GM23338 (cell line): ENCODE results near the gene GNPTAB. TPM values are rescaled to one million over a fixed set of nuclear protein-coding genes. Genes with fewer than 3 reads are reported as not detected.

Experiments used
- ATAC-seq: fragments of 200-7000 bp; cut with Tn5 transposase; 3 replicates; pipeline ENCODE4 v1.9.1; 2020
- DNase-seq: peaks from one replicate; pipeline ENCODE4 v3.0.0-alpha.2; 2015; ENCODE audit warnings: low spot score
- H2AFZ ChIP-seq: fragments of 200-600 bp; sonication (generic); 2 replicates; pipeline ENCODE4 v1.8.0; 2016; ENCODE audit warnings: antibody characterized with exemption, mild to moderate bottlenecking, moderate library complexity
- H3F3A ChIP-seq: fragments of 200-600 bp; sonication (generic); replicated peaks from 2 replicates; pipeline ENCODE4 v1.8.0; 2017; ENCODE audit warnings: antibody characterized with exemption, mixed run types, low read depth
- H3K27ac ChIP-seq: fragments of 200-600 bp; sonication (generic); 2 replicates; pipeline ENCODE4 v1.6.1; 2016; ENCODE audit warnings: low read depth
- H3K27me3 ChIP-seq: fragments of 200-600 bp; sonication (generic); 2 replicates; pipeline ENCODE4 v1.8.0; 2016; ENCODE audit warnings: mild to moderate bottlenecking, mixed run types, moderate library complexity; ENCODE audit not compliant: insufficient read depth
- H3K36me3 ChIP-seq: fragments of 200-600 bp; sonication (generic); 2 replicates; pipeline ENCODE4 v1.8.0; 2016; ENCODE audit warnings: mild to moderate bottlenecking; ENCODE audit not compliant: insufficient read depth
- H3K4me1 ChIP-seq: fragments of 200-600 bp; sonication (generic); 2 replicates; pipeline ENCODE4 v1.8.0; 2016; ENCODE audit warnings: mild to moderate bottlenecking, moderate library complexity; ENCODE audit not compliant: insufficient read depth
- H3K4me2 ChIP-seq: fragments of 200-600 bp; sonication (generic); 2 replicates; pipeline ENCODE4 v1.7.1; 2017; ENCODE audit warnings: mixed run types
- H3K4me3 ChIP-seq: fragments of 200-600 bp; sonication (generic); 2 replicates; pipeline ENCODE4 v1.6.1; 2016; ENCODE audit warnings: mixed run types
- H3K79me2 ChIP-seq: fragments of 200-600 bp; sonication (generic); replicated peaks from 2 replicates; pipeline ENCODE4 v1.8.0; 2017; ENCODE audit warnings: mild to moderate bottlenecking; ENCODE audit not compliant: insufficient read depth
- H3K9me2 ChIP-seq: fragments of 200-600 bp; sonication (generic); 2 replicates; pipeline ENCODE4 v1.8.0; 2017; ENCODE audit not compliant: insufficient read depth
- H4K20me1 ChIP-seq: fragments of 200-600 bp; sonication (generic); replicated peaks from 2 replicates; pipeline ENCODE4 v1.8.0; 2017; ENCODE audit warnings: mild to moderate bottlenecking; ENCODE audit not compliant: insufficient read depth
- H3K27ac Mint-ChIP-seq: 2 replicates; pipeline ENCODE4 v1.8.0; 2020; ENCODE audit warnings: inconsistent platforms, mild to moderate bottlenecking, moderate library complexity, mixed read lengths
- H3K27me3 Mint-ChIP-seq: 3 replicates; pipeline ENCODE4 v1.8.0; 2022; ENCODE audit warnings: low read depth, mild to moderate bottlenecking, moderate library complexity, mixed read lengths, inconsistent platforms; ENCODE audit not compliant: insufficient read depth, poor library complexity
- H3K36me3 Mint-ChIP-seq: 3 replicates; pipeline ENCODE4 v1.8.0; 2021; ENCODE audit warnings: low read depth, mild to moderate bottlenecking, inconsistent platforms, moderate library complexity, mixed read lengths
- H3K4me1 Mint-ChIP-seq: 3 replicates; pipeline ENCODE4 v1.8.0; 2020; ENCODE audit warnings: mild to moderate bottlenecking, inconsistent platforms, mixed read lengths
- H3K4me3 Mint-ChIP-seq: 3 replicates; pipeline ENCODE4 v1.8.0; 2021; ENCODE audit warnings: moderate library complexity, mild to moderate bottlenecking, inconsistent platforms, mixed read lengths
- H3K9me3 Mint-ChIP-seq: 3 replicates; pipeline ENCODE4 v1.8.0; 2020; ENCODE audit warnings: moderate library complexity, mild to moderate bottlenecking, inconsistent platforms, mixed read lengths
- CREB1 ChIP-seq: fragments of 250-450 bp; sonication (Bioruptor Pico); IDR thresholded peaks from 2 replicates; pipeline ENCODE4 v1.5.0; 2020; ENCODE audit warnings: low read depth, mild to moderate bottlenecking, moderate library complexity
- CTCF ChIP-seq, 2 experiments: fragments of 200-600 bp in 1 of 2; sonication (generic) in 1 of 2; conservative IDR thresholded peaks; 2 replicates each; pipeline versions ENCODE4 v1.5.1 to v1.6.1; 2016 to 2017; ENCODE audit warnings: antibody characterized with exemption in 2 of 2, low read depth in 2 of 2, mild to moderate bottlenecking in 2 of 2, moderate library complexity in 1 of 2
- EZH2 ChIP-seq: fragments of 200-600 bp; sonication (generic); IDR thresholded peaks from one replicate; pipeline ENCODE4 v1.8.0; 2017; ENCODE audit warnings: antibody characterized with exemption, mild to moderate bottlenecking, low read depth; ENCODE audit not compliant: unreplicated experiment
- EZH2phosphoT487 ChIP-seq: fragments of 200-600 bp; sonication (generic); IDR thresholded peaks from one replicate; pipeline ENCODE4 v1.8.1; 2018; ENCODE audit warnings: antibody characterized with exemption; ENCODE audit not compliant: unreplicated experiment
- NANOG ChIP-seq: IDR thresholded peaks from 2 replicates; pipeline ENCODE4 v1.6.1; 2016; ENCODE audit warnings: antibody characterized with exemption, borderline replicate concordance
- ZNF114 ChIP-seq: fragments of 250-450 bp; sonication (Bioruptor Pico); IDR thresholded peaks from 2 replicates; pipeline ENCODE4 v1.5.0; 2020; ENCODE audit warnings: mild to moderate bottlenecking, moderate library complexity
- ZNF331 ChIP-seq: fragments of 250-450 bp; sonication (Bioruptor Pico); IDR thresholded peaks from 2 replicates; pipeline ENCODE4 v1.5.0; 2020; ENCODE audit warnings: low read depth, mild to moderate bottlenecking, moderate library complexity
- polyA plus RNA-seq: library from polyadenylated mRNA; unstranded; fragments of >200 nt; fragmentation: Nextera tagmentation; extraction: Ambion mirVana; gene quantifications from 2 replicates; pipeline ENCODE4 v1.2.1, GENCODE V29; 2016
- total RNA-seq: library from RNA; depleted of rRNA; stranded (reverse); fragments of >200 nt; shearing (Covaris generic); gene quantifications from 2 replicates; pipeline ENCODE4 v1.2.3, GENCODE V29; 2014
- TF ChIP-seq, protein P1 (sequence below): IDR thresholded peaks from 2 replicates; pipeline ENCODE4 v1.6.1; 2016; ENCODE audit warnings: antibody characterized with exemption
- TF ChIP-seq, protein P2 (sequence below): IDR thresholded peaks from one replicate; pipeline ENCODE4 v1.6.1; 2018; ENCODE audit warnings: antibody characterized with exemption; ENCODE audit not compliant: unreplicated experiment

The GNPTAB gene
- total and polyA plus RNA-seq, 2 experiments from 2014 or later: 23.6 to 58.3 TPM

DNA sequence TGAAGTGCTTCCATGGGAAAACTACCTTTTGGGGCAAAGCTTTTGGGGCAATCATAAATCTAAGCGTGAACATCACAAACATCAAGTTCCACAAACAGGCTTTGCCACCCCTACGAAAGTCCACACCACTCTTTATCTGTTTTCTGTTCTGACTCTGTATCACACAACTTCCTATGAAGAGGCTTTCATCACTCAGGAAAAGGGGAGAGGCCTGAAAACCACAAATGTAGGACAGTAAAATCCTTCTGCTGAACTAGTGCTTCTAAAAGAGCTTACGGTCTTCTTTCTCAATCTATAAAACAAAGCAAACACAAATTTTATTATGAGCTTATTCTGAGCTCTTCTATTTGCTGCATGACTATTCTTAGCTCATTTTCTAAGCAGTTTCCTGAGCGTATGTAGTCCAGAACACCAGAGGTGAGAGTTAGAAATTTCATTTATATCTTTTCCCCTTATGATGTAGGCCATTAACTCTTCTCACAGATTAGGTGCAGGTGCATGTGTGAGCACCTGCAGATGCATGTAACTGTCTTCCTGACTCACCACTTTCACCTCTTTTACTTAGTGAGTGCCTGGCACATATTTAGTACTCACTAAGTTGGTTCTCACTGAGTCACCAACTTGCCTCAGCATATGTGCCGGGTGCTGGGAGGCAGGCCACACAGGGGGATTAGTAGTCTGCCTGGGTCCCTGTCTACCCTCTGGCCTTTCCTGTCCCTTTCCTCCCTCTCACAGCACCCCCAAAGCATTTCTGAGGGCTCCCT, 58.6 kb downstream of the GNPTAB start (continued):
- no peak for TF ChIP-seq CREB1
- TF ChIP-seq ZNF331 (CRISPR knock-in tag): no peak
- no peak for TF ChIP-seq EZH2
- TF ChIP-seq, protein P1, sequence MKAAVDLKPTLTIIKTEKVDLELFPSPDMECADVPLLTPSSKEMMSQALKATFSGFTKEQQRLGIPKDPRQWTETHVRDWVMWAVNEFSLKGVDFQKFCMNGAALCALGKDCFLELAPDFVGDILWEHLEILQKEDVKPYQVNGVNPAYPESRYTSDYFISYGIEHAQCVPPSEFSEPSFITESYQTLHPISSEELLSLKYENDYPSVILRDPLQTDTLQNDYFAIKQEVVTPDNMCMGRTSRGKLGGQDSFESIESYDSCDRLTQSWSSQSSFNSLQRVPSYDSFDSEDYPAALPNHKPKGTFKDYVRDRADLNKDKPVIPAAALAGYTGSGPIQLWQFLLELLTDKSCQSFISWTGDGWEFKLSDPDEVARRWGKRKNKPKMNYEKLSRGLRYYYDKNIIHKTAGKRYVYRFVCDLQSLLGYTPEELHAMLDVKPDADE: no peak
- no peak for TF ChIP-seq NANOG
- TF ChIP-seq CTCF (conservative IDR thresholded peaks at IDR 0.05; ENCODE audit: low read depth in 2 of 2): no peak
- no peak for TF ChIP-seq EZH2phosphoT487
- TF ChIP-seq, protein P2, sequence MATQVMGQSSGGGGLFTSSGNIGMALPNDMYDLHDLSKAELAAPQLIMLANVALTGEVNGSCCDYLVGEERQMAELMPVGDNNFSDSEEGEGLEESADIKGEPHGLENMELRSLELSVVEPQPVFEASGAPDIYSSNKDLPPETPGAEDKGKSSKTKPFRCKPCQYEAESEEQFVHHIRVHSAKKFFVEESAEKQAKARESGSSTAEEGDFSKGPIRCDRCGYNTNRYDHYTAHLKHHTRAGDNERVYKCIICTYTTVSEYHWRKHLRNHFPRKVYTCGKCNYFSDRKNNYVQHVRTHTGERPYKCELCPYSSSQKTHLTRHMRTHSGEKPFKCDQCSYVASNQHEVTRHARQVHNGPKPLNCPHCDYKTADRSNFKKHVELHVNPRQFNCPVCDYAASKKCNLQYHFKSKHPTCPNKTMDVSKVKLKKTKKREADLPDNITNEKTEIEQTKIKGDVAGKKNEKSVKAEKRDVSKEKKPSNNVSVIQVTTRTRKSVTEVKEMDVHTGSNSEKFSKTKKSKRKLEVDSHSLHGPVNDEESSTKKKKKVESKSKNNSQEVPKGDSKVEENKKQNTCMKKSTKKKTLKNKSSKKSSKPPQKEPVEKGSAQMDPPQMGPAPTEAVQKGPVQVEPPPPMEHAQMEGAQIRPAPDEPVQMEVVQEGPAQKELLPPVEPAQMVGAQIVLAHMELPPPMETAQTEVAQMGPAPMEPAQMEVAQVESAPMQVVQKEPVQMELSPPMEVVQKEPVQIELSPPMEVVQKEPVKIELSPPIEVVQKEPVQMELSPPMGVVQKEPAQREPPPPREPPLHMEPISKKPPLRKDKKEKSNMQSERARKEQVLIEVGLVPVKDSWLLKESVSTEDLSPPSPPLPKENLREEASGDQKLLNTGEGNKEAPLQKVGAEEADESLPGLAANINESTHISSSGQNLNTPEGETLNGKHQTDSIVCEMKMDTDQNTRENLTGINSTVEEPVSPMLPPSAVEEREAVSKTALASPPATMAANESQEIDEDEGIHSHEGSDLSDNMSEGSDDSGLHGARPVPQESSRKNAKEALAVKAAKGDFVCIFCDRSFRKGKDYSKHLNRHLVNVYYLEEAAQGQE: no peak

DNA sequence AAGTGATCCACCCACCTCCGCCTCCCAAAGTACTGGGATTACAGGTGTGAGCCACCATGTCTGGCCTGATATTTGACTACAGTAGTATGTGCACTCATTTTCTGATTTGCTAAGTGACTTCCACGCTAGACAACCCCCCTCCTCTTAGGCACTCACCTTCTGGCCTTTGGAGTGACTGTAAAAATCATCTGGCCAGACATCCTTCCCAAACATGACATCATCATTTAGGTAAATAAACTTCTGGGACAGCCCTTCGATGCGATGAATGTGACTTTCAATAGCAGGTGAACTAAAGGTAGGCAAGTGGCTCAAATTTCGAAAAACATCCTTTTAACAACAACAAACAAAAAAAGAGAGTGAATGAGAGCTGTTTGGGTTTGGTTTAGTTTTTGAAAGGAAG, 60.9 kb downstream of the GNPTAB start:
- H3K27ac ChIP-seq: no peak overlapping the region
- H3K36me3 Mint-ChIP-seq: peaks cover 32% of the 10 kb centered on the region; the same call in 2 of the 3 replicates
- H3K4me1 ChIP-seq: no peaks in the 10 kb centered on the region
- no peaks in the 10 kb centered on the region for H3F3A ChIP-seq
- no peak overlapping the region for H3K4me3 ChIP-seq
- no peaks in the 10 kb centered on the region for H3K79me2 ChIP-seq
- DNase-seq: no peak
- no peaks in the 10 kb centered on the region; the same call in 1 of the 2 replicates for H4K20me1 ChIP-seq
- H3K27me3 ChIP-seq: no peaks in the 10 kb centered on the region
- peaks cover 21% of the 10 kb centered on the region for H3K36me3 ChIP-seq
- H3K4me2 ChIP-seq: no peak overlapping the region
- no peak overlapping the region for H2AFZ ChIP-seq
- no peaks in the 10 kb centered on the region; the same call in 2 of the 3 replicates for H3K4me1 Mint-ChIP-seq
- no peaks in the 10 kb centered on the region for H3K9me2 ChIP-seq
- no peak overlapping the region for H3K27ac Mint-ChIP-seq
- no peaks in the 10 kb centered on the region for H3K27me3 Mint-ChIP-seq
- no peaks in the 10 kb centered on the region for H3K9me3 Mint-ChIP-seq
- no peak for ATAC-seq
- no peak overlapping the region for H3K4me3 Mint-ChIP-seq
- TF ChIP-seq, protein P2: no peak
- TF ChIP-seq ZNF114 (CRISPR knock-in tag): no peak
- TF ChIP-seq EZH2phosphoT487: no peak
- no peak for TF ChIP-seq CTCF (conservative IDR thresholded peaks at IDR 0.05; ENCODE audit: low read depth in 2 of 2)
- no peak for TF ChIP-seq EZH2
